ENCODE results near the gene PRAF2. TPM values are rescaled to one million over a fixed set of nuclear protein-coding genes. Genes with fewer than 3 reads are reported as not detected.

Gene PRAF2
- total RNA-seq, 2 donors from 2014 or later: 7.0 to 9.9 TPM

- H3K27me3 ChIP-seq: no peaks in the 10 kb centered on the region
Observed at GRCh38 chrX:49054073-49054762, 19.6 kb downstream of the PRAF2 start.

GRCh38 chrX:49053223-49054072 is 20.4 kb downstream of the PRAF2 start:
- peak overlapping the region; percentile 32 for H3K27ac ChIP-seq
- no peaks in the 10 kb centered on the region for H3K4me1 ChIP-seq
- TF ChIP-seq CTCF (IDR thresholded peaks at IDR 0.05): no peak
- H3K9me3 ChIP-seq: no peaks in the 10 kb centered on the region
- peak overlapping the region; percentile 46 for H3K4me3 ChIP-seq
- H3K36me3 ChIP-seq: no peaks in the 10 kb centered on the region
- H3K9ac ChIP-seq (ENCODE audit: low read depth in 2 of 2, low read length in 2 of 2): peak overlapping the region in 1 of 2 donors; percentile 69
- intact Hi-C loops (cut with DNase I): no loop called here
- DNase-seq: no peak
- no peaks in the 10 kb centered on the region for H3K27me3 ChIP-seq

More at GRCh38 chrX:49054073-49054762, 19.6 kb downstream of the PRAF2 start:
- no peak for TF ChIP-seq CTCF (IDR thresholded peaks at IDR 0.05)
- Histone ChIP-seq H3K4me1 (no peaks in the 10 kb centered on the region), H3K9me3 (no peaks in the 10 kb centered on the region), H3K4me3 (peak overlapping the region; percentile 46), H3K9ac (ENCODE audit: low read depth in 2 of 2, low read length in 2 of 2) (peak overlapping the region in 1 of 2 donors; percentile 69), H3K36me3 (no peaks in the 10 kb centered on the region), H3K27ac (peak overlapping the region; percentile 32)
- no peak for DNase-seq
- intact Hi-C loops (cut with DNase I): no loop called here

GRCh38 chrX:49043987-49044281 is 29.9 kb downstream of the PRAF2 start:
- H3K36me3 ChIP-seq: peaks cover 2% of the 10 kb centered on the region
- peak overlapping the region in 1 of 2 donors; percentile 61 for H3K9ac ChIP-seq (ENCODE audit: low read depth in 2 of 2, low read length in 2 of 2)
- DNase-seq: no peak
- H3K9me3 ChIP-seq: no peaks in the 10 kb centered on the region
- peak overlapping the region; percentile 74 for H3K27ac ChIP-seq
- intact Hi-C loops (cut with DNase I): no loop called here
- H3K4me3 ChIP-seq: peak overlapping the region; percentile 10
- no peak for TF ChIP-seq CTCF (IDR thresholded peaks at IDR 0.05)
- no peaks in the 10 kb centered on the region for H3K4me1 ChIP-seq
- no peaks in the 10 kb centered on the region for H3K27me3 ChIP-seq

- intact Hi-C loops (cut with DNase I): no loop called here
- Histone ChIP-seq H3K36me3 (peaks cover 5% of the 10 kb centered on the region), H3K9ac (ENCODE audit: low read depth in 2 of 2, low read length in 2 of 2) (peak within 1 kb of the TSS; percentile 75 to 90), H3K9me3 (no peaks in the 10 kb centered on the region), H3K4me3 (peak within 1 kb of the TSS; percentile 67), H3K4me1 (no peaks in the 10 kb centered on the region), H3K27ac (peak within 1 kb of the TSS; percentile 90), H3K27me3 (no peaks in the 10 kb centered on the region)
- peak; percentile 36 for TF ChIP-seq CTCF (IDR thresholded peaks at IDR 0.05)
- peak; percentile 96 for DNase-seq
Observed at GRCh38 chrX:49043220-49043986, 30.4 kb downstream of the PRAF2 start, which contains the start of gene TFE3. Gene TFE3 (minus strand): TSS chrX:49043357. CDS start chrX:49043226, 131 bp downstream.

GRCh38 chrX:49042581-49043219 is 31.1 kb downstream of the PRAF2 start:
- Histone ChIP-seq H3K9ac (ENCODE audit: low read depth in 2 of 2, low read length in 2 of 2) (peak overlapping the region; percentile 75 to 90), H3K36me3 (peaks cover 5% of the 10 kb centered on the region), H3K4me1 (no peaks in the 10 kb centered on the region), H3K27ac (peak overlapping the region; percentile 90), H3K27me3 (no peaks in the 10 kb centered on the region), H3K4me3 (peak overlapping the region; percentile 67), H3K9me3 (no peaks in the 10 kb centered on the region)
- intact Hi-C loops (cut with DNase I): no loop called here
- DNase-seq: no peak
- no peak for TF ChIP-seq CTCF (IDR thresholded peaks at IDR 0.05)
